HEK293T (cell line): ENCODE data around the gene GPR107.

Experiments used
- FOXA1 ChIP-seq: fragments of 450-650 bp; IDR thresholded peaks from 2 replicates; pipeline ENCODE4 v1.6.1; 2016; ENCODE audit warnings: mild to moderate bottlenecking
- FOXM1 ChIP-seq: fragments of 450-650 bp; IDR thresholded peaks from 2 replicates; pipeline ENCODE4 v1.6.1; 2017; ENCODE audit warnings: mild to moderate bottlenecking, borderline replicate concordance
- HDGF ChIP-seq: fragments of 450-650 bp; IDR thresholded peaks from 2 replicates; pipeline ENCODE4 v1.6.1; 2017; ENCODE audit warnings: antibody characterized with exemption, borderline replicate concordance
- L3MBTL2 ChIP-seq: fragments of 450-650 bp; conservative IDR thresholded peaks from 2 replicates; pipeline ENCODE4 v1.6.1; 2016; ENCODE audit warnings: mild to moderate bottlenecking
- PKNOX1 ChIP-seq: fragments of 450-650 bp; IDR thresholded peaks from 2 replicates; pipeline ENCODE4 v1.6.1; 2016
- SP1 ChIP-seq: fragments of 450-650 bp; IDR thresholded peaks from 2 replicates; pipeline ENCODE4 v1.6.1; 2017
- ZNF384 ChIP-seq: fragments of 450-650 bp; IDR thresholded peaks from 2 replicates; pipeline ENCODE4 v1.6.1; 2016

- TF ChIP-seq PKNOX1 = no peak
- no peak for TF ChIP-seq HDGF
- TF ChIP-seq L3MBTL2 = no peak
- TF ChIP-seq FOXA1 = no peak
- TF ChIP-seq FOXM1 = no peak
- TF ChIP-seq SP1 = no peak
- no peak for TF ChIP-seq ZNF384
Observed at GRCh38 chr9:130143958-130144366, 90.3 kb downstream of the GPR107 start.
